Subcutaneous adipose tissue (tissue), 4 donors: ENCODE data around the gene TFE3. TPM values are rescaled to one million over a fixed set of nuclear protein-coding genes. Genes with fewer than 3 reads are reported as not detected.

Source experiments
- total RNA-seq, 4 donors: library from RNA; depleted of rRNA; stranded (reverse); fragments of >200 nt; gene quantifications; one replicate each; pipeline ENCODE4 v1.1.0, GENCODE V29; 2016
- TF ChIP-seq, protein P1 (sequence below): fragments of 450-650 bp; IDR thresholded peaks from one replicate; pipeline ENCODE4 v1.5.1; 2016; ENCODE audit warnings: low read depth, mild to moderate bottlenecking, control low read depth, antibody characterized with exemption, moderate library complexity

TFE3 gene
- total RNA-seq, 4 donors from 2014 or later, result 50.9 to 148 (median 72.8) TPM

DNA sequence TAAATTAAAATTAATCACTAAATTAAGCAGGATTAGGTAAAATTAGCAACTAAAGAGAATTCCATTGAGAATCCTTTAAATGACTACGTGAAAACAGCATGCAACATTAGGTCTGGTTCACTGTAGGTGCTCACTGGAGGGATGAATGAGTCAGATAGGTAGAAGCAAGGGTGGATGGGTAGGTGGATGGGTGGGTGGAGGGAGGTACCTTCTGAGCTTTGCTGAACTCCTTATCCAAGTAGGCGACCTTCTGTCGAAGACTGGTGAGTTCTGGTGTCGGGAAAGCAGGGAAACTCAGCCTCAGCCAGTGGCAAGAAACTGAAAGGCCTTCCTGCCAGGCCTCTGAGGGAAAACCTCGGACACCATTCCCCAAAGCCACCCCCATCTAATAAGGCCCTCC lies 44.1 kb downstream of the TFE3 start:
- TF ChIP-seq, protein P1, sequence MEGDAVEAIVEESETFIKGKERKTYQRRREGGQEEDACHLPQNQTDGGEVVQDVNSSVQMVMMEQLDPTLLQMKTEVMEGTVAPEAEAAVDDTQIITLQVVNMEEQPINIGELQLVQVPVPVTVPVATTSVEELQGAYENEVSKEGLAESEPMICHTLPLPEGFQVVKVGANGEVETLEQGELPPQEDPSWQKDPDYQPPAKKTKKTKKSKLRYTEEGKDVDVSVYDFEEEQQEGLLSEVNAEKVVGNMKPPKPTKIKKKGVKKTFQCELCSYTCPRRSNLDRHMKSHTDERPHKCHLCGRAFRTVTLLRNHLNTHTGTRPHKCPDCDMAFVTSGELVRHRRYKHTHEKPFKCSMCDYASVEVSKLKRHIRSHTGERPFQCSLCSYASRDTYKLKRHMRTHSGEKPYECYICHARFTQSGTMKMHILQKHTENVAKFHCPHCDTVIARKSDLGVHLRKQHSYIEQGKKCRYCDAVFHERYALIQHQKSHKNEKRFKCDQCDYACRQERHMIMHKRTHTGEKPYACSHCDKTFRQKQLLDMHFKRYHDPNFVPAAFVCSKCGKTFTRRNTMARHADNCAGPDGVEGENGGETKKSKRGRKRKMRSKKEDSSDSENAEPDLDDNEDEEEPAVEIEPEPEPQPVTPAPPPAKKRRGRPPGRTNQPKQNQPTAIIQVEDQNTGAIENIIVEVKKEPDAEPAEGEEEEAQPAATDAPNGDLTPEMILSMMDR, result no peak

DNA sequence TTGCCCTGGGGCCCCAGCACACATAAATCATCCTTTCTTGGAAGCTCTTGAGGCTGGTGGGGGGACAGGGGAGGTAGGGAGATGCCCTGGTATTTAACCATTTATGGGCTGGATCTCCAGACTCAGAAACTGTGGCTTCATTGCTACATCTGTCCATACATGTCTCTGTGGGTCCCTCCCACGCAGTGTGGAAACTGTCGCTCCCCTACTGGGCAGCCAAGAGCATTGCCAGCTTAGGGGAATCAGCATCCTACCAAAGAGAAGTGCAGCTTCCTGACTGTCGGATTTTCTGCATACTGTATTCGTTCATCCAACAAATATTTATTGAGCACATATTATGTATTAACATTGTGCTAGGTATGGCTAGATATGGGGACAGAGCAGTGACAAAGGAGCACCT lies 44.8 kb downstream of the TFE3 start:
- TF ChIP-seq, protein P1, result no peak

GRCh38 chrX:48997865-48998264 lies 45.3 kb downstream of the TFE3 start:
- TF ChIP-seq, protein P1, result no peak

DNA sequence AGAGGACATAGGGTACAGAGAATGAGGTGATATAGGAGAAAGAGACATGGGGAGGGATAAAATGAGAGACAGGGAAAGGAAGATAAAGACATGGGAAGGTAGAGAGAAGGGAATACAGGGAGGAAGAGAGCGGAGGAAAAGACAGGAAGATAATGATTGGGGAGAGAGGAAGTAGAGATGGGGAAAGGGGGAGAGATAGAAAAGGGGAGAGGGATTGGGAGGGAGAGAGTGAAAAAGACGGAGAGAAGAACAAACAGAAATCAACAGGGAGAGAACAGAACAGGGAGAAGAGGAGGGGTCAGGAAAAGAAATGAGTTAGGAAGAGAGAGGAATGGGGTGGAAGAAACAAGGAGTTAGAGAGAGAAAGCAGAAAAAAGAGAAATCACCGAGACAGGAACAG lies 45.7 kb downstream of the TFE3 start:
- TF ChIP-seq, protein P1, result no peak

DNA sequence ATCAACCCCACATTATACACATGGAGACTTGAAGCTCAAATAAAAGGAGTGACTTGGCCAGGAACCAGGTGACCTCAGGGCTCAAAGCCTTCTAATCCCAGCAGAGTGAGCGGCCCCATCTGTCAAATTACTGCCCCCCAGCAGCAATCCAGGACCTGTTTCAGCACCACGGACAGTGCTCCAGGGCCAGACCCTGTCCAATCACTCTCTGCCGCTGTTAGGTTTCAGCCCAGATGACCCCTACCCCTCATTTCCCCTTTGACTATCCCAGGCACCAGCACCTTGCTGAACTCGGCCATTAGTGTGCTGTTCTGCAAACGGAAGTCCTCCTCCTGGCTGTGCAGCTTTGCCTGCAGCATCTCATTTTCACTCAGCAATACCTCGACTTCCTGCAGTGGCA lies 46.2 kb downstream of the TFE3 start:
- TF ChIP-seq, protein P1, result no peak

DNA sequence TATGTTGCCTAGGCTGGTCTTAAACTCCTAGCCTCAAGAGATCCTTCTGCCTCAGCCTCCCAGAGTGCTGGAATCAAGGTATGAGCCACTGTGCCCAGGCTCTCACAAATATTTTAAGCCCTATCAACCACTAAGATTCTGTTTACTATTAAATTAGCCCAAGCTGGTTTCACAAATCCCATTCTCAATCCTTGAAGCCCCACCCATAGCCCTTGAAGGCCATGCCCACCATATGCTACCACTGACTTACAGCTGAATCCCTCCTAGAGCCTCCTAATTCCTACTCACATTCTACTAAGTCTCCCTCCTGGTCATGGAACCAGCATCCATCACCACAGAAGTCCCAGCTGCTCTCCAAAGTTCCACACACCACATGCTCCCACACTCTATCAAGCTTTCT lies 50.8 kb downstream of the TFE3 start:
- TF ChIP-seq, protein P1, result no peak

GRCh38 chrX:48989483-48989882 lies 53.7 kb downstream of the TFE3 start:
- TF ChIP-seq, protein P1, result no peak
